PFSK-1 (cell line): ENCODE measurements around the gene SLCO3A1.

ENCODE experiments used
- FOXP2 ChIP-seq: optimal IDR thresholded peaks from 2 replicates; pipeline ENCODE3; 2011; ENCODE audit warnings: borderline replicate concordance, control low read depth, inconsistent platforms; ENCODE audit not compliant: insufficient read depth; ENCODE audit errors: extremely low read length, extremely low read depth
- POLR2AphosphoS5 ChIP-seq: IDR thresholded peaks from 2 replicates; pipeline ENCODE4 v1.6.1; 2012; ENCODE audit warnings: low read depth, mild to moderate bottlenecking, control low read depth, low read length, moderate library complexity
- REST ChIP-seq, 2 experiments: IDR thresholded peaks; 2 replicates each; pipeline versions ENCODE4 v1.6.1 to v1.8.0; 2011 to 2012; ENCODE audit warnings: low read depth in 2 of 2, low read length in 2 of 2, control low read depth in 1 of 2, inconsistent platforms in 1 of 2, mild to moderate bottlenecking in 1 of 2, moderate library complexity in 1 of 2; ENCODE audit not compliant: insufficient read depth in 1 of 2
- SIN3A ChIP-seq: IDR thresholded peaks from 2 replicates; pipeline ENCODE4 v1.6.1; 2012; ENCODE audit warnings: mild to moderate bottlenecking, low read length, moderate library complexity, borderline replicate concordance; ENCODE audit not compliant: insufficient read depth
- TAF1 ChIP-seq: IDR thresholded peaks from 2 replicates; pipeline ENCODE4 v1.6.1; 2012; ENCODE audit warnings: low read length, control low read depth, borderline replicate concordance; ENCODE audit not compliant: insufficient read depth

SLCO3A1 gene

GRCh38 chr15:91967935-91968606 lies 114.6 kb downstream of the SLCO3A1 start:
- no peak for TF ChIP-seq TAF1
- TF ChIP-seq REST (IDR thresholded peaks at IDR 0.05; ENCODE audit: insufficient read depth in 1 of 2, low read depth in 2 of 2, low read length in 2 of 2): no peak
- no peak for TF ChIP-seq SIN3A
- TF ChIP-seq FOXP2: no peak
- TF ChIP-seq POLR2AphosphoS5: no peak

- no peak for TF ChIP-seq REST (IDR thresholded peaks at IDR 0.05; ENCODE audit: insufficient read depth in 1 of 2, low read depth in 2 of 2, low read length in 2 of 2)
These were observed 115.1 kb downstream of the SLCO3A1 start for GRCh38 chr15:91968610-91969009.

- TF ChIP-seq POLR2AphosphoS5: no peak
- TF ChIP-seq FOXP2: no peak
- TF ChIP-seq TAF1: no peak
- no peak for TF ChIP-seq REST (IDR thresholded peaks at IDR 0.05; ENCODE audit: insufficient read depth in 1 of 2, low read depth in 2 of 2, low read length in 2 of 2)
- TF ChIP-seq SIN3A: no peak
These were observed 116.6 kb downstream of the SLCO3A1 start for GRCh38 chr15:91970142-91970541.

GRCh38 chr15:91973481-91973880 lies 120.0 kb downstream of the SLCO3A1 start:
- TF ChIP-seq POLR2AphosphoS5: no peak
- no peak for TF ChIP-seq REST (IDR thresholded peaks at IDR 0.05; ENCODE audit: insufficient read depth in 1 of 2, low read depth in 2 of 2, low read length in 2 of 2)
- no peak for TF ChIP-seq TAF1
- no peak for TF ChIP-seq SIN3A
- TF ChIP-seq FOXP2: no peak

- TF ChIP-seq FOXP2 (no peak), REST (IDR thresholded peaks at IDR 0.05; ENCODE audit: insufficient read depth in 1 of 2, low read depth in 2 of 2, low read length in 2 of 2) (no peak), POLR2AphosphoS5 (no peak), TAF1 (no peak), SIN3A (no peak)
These were observed 120.8 kb downstream of the SLCO3A1 start for GRCh38 chr15:91974321-91974720.
